NCI-H1930 (cell line): Measurements from ENCODE around the gene LINGO1.

Source experiments
- DNase-seq, 2 experiments: peaks; one replicate each; lab custom pipeline; 2025; lab: John Stamatoyannopoulos, UW

LINGO1 gene

GRCh38 chr15:77617476-77618230 lies 15.1 kb downstream of the LINGO1 start:
- DNase-seq: no peak

- no peak for DNase-seq
Measured at GRCh38 chr15:77616072-77616471, 16.6 kb downstream of the LINGO1 start.

DNA sequence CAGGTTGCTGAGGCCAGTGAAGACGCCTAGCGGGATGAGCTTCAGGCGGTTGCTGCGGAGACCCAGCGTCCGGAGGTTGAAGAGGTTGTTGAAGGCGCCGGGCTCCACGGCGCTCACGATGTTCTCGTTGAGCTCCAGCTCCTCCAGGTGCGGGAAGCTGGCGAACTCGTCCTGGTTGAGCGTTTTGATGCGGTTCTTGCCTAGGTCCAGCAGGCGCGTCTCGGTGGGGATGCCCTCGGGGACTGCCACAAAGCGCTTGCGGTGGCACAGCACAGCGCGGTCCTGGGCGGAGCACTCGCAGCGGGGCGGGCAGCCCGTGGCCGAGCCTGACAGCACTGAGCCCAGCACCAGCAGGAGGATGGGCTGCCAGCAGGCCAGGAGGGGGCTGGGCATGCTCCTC lies 17.2 kb downstream of the LINGO1 start:
- DNase-seq: no peak

- DNase-seq: no peak
Measured at GRCh38 chr15:77614251-77614806, 18.4 kb downstream of the LINGO1 start.

GRCh38 chr15:77613814-77614213 lies 18.9 kb downstream of the LINGO1 start:
- DNase-seq: no peak

- no peak for DNase-seq
Measured at GRCh38 chr15:77612958-77613601, 19.6 kb downstream of the LINGO1 start.

DNA sequence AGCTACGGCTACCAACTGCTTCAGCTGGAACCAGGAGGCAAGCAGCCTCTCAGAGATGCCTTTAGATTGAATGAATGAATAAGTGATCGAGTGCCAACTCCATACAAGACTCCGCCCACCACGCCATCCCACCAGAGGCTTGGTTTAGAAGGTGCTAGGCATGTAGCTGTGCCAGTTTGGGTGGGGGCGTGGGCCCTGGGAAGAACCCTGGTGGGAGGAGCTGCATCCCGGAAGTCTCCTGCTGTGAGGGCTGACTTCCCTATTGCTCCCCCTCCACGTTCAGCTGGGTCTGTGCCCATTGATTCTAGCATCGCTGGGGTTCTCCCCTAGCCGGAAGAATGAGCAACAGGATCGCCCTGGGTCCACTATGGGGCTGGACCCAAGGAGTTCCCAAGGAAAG lies 20.9 kb downstream of the LINGO1 start:
- no peak for DNase-seq

- no peak for DNase-seq
Measured at GRCh38 chr15:77610731-77611130, 22.0 kb downstream of the LINGO1 start.

- no peak for DNase-seq
Measured at GRCh38 chr15:77609558-77609957, 23.2 kb downstream of the LINGO1 start.

- DNase-seq: no peak
Measured at GRCh38 chr15:77608774-77609173, 23.9 kb downstream of the LINGO1 start.

DNA sequence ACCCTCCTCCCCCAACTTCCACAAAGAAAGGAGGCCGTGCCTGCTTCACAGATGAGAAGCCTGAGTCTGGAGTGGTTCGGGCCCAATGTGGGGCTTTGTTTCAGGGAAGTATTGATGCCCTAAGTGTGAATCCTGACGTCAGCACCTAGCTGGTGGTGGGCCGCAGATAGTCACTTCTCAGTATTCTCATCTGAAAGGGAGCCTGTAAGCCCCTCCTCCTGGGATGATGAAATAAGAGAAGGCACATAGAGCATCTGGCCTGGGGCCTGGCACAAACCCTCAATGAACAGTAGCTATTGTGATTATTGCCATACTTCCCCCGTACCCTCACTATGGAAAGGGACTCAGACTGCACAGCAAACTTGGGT lies 24.8 kb downstream of the LINGO1 start:
- no peak for DNase-seq

- no peak for DNase-seq
Measured at GRCh38 chr15:77607111-77607893, 25.4 kb downstream of the LINGO1 start.

DNA sequence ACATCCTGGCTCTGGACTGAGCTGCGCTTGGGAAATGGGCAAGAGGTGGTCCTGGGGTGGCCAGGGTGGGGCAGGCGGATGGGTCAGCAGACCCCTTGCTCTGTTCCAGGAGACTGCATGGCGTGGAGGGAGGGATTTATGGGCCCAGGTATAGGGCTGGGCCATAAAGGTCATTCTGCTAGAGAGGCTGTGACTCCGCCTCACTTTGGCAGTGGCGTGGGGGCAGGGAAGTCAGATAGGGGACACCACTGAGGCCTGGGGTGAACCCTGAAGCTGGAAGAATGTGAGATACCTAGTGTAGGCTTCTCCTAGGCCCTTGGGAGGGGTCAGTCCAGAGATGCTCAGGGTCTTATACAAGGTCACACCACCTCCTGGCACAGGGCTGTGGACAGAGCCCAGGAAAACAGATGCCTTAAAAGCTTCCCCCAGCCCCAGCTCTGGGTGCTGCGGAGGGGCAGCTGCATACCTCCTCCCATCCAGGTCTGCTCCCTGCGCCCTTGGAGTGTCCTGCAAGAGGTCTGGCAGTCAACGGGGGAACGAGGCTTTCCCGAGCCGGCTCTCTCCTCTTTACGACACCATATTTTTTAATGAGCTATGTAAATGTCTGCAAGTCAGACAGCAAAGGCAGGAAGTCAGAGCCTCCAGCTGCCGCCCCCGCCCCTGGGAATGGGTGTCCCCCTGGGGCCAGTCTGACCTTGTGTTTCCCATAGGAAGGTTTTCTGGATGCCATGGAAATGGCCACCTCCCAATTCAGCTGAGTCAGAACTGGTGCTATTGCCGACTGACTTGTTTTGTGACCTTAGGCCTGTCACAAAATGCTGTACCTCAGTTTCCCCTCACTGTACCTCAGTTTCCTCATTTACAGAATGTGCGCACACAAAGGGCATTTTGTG lies 26.3 kb downstream of the LINGO1 start:
- no peak for DNase-seq

GRCh38 chr15:77605547-77605946 lies 27.2 kb downstream of the LINGO1 start:
- DNase-seq: no peak

DNA sequence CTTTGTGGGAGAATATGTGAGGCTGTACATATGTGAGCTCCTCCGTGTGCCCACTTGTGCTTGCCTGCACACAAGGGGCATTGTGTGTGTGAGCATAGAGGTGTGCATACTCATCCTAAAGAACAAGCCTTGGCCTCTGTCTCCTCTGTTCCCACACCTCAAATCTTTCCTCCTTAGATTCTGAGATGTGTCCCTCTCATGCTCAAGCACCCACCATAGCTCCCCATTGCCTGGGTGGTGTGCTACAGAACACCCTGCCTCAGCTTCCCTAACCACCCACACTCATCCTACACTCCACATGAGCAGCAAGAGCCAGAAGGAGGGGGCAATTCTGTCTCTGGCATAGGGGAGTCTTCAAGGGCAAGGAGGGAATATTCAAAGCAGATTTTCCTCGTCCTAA lies 27.7 kb downstream of the LINGO1 start:
- DNase-seq: no peak

DNA sequence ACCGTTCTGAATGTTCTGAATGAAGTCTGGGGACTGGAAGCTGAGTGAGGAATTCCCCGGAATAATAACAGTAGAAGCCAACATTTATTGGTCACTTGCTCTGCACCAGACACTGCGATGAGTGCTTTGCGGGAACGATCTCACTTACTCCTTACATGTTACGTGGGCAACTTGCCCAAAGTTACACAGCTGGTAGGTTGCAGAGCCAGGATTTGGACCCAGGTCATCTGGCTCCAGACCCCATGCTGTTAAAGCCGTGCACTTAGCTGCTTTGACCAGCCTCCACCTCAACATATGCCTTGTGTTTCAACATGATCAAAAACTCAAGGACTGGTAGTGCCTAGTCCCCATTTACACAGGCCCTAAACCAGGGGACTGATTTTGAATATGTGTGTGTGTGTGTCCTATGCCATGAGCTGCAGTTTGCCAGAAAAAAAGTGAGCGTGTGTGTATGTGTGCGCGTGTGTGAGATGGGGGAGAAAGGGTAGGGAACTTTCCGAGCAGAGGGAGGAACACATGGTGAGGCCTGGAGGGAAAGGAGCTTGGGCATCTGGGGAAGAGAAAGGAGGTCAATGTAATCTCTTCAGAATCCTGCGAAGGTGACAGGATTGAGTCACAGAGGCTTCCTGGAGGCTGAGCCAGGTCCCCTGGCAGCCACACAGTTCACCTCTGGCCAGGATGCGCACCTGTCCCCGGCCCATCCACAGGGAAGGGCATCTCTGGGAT lies 28.9 kb downstream of the LINGO1 start:
- DNase-seq: no peak

- no peak for DNase-seq
Measured at GRCh38 chr15:77602800-77603199, 29.9 kb downstream of the LINGO1 start.

DNA sequence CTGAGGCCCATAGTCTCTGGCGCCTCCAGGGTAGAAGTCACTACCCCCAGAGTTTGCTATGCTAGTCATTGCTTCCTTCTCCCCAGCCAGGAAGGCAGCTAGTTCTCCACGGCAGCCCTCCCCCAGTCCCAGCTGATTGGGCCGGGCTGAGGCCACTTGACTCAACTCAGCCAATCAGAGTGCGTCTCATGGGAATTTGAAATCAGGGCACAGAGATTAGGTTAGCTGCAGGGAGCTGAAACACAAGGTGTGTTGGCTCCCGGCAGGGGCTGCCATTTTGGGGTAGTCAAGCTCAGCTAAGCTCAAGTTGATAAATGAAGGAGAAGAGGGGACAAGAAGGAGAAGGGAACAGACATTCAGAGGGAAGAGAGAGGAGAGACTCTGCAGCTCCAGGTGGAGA lies 32.8 kb downstream of the LINGO1 start:
- DNase-seq: peak; percentile 19 to 27

DNA sequence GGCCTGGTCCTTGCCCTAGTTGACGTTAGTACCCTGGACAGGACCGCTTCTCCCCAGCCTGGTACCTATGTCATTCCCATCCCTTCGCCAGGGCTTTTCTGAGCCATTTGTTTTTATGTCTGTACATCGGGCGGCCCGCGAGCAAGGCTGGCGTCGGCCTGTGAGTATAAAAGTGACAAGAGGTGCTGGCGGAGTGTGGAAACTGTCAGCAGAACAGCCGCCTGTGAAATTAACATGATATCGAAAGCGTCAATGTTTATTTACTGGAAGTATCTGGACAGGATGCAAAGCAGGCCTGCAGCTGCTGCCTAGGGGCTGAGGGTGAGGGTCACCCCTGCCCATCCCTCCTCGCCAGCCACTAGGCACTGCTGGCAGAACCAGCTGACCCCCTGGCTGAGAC lies 33.4 kb downstream of the LINGO1 start:
- DNase-seq: no peak

GRCh38 chr15:77598644-77599043 lies 34.1 kb downstream of the LINGO1 start:
- DNase-seq: no peak
